IMR-90 (cell line): Measurements from ENCODE around the gene GGA3.

ENCODE experiments used
- CEBPB ChIP-seq: IDR thresholded peaks from 2 replicates; pipeline ENCODE4 v1.6.1; 2012; ENCODE audit warnings: low read depth, low read length, improper control_type of control experiment
- POLR2A ChIP-seq: IDR thresholded peaks from 2 replicates; pipeline ENCODE4 v1.6.1; 2012; ENCODE audit warnings: mild to moderate bottlenecking, low read depth, low read length
- RAD21 ChIP-seq: IDR thresholded peaks from 2 replicates; pipeline ENCODE4 v1.6.1; 2012; ENCODE audit warnings: low read length, improper control_type of control experiment
- TF ChIP-seq, protein P1 (sequence below): conservative IDR thresholded peaks from 2 replicates; pipeline ENCODE4 v1.5.1; 2012; ENCODE audit warnings: mild to moderate bottlenecking, low read depth, low read length, improper control_type of control experiment

DNA sequence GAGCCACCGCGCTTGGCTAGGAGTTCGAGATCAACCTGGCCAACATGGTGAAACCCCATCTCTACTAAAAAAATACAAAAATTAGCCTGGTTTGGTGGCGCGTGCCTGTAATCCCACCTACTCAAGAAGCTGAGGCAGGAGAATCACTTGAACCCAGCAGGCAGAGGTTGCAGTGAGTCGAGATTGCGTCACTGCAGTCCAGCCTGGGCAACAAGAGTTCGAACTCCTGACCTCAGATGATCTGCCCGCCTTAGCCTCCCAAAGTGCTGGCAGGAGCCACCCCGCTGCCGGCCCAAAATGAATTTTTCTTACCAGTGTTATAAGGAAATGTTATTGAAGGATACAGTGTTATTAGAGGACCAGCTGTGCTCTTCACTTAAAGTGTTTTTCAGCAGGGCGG lies 53.6 kb downstream of the GGA3 start:
- TF ChIP-seq RAD21: no peak
- 0 out of 2 replicates have a peak, but pooled peaks have one; percentile 15 for TF ChIP-seq CEBPB
- TF ChIP-seq, protein P1, sequence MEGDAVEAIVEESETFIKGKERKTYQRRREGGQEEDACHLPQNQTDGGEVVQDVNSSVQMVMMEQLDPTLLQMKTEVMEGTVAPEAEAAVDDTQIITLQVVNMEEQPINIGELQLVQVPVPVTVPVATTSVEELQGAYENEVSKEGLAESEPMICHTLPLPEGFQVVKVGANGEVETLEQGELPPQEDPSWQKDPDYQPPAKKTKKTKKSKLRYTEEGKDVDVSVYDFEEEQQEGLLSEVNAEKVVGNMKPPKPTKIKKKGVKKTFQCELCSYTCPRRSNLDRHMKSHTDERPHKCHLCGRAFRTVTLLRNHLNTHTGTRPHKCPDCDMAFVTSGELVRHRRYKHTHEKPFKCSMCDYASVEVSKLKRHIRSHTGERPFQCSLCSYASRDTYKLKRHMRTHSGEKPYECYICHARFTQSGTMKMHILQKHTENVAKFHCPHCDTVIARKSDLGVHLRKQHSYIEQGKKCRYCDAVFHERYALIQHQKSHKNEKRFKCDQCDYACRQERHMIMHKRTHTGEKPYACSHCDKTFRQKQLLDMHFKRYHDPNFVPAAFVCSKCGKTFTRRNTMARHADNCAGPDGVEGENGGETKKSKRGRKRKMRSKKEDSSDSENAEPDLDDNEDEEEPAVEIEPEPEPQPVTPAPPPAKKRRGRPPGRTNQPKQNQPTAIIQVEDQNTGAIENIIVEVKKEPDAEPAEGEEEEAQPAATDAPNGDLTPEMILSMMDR: no peak
- no peak for TF ChIP-seq POLR2A
